GM19438 (cell line): ENCODE data around the gene CTSW.

ENCODE experiments used
- ATAC-seq: cut with Tn5 transposase; IDR thresholded peaks from one replicate; pipeline ENCODE4 v1.9.1; 2021; ENCODE audit warnings: low read depth; ENCODE audit not compliant: unreplicated experiment

Gene CTSW

DNA sequence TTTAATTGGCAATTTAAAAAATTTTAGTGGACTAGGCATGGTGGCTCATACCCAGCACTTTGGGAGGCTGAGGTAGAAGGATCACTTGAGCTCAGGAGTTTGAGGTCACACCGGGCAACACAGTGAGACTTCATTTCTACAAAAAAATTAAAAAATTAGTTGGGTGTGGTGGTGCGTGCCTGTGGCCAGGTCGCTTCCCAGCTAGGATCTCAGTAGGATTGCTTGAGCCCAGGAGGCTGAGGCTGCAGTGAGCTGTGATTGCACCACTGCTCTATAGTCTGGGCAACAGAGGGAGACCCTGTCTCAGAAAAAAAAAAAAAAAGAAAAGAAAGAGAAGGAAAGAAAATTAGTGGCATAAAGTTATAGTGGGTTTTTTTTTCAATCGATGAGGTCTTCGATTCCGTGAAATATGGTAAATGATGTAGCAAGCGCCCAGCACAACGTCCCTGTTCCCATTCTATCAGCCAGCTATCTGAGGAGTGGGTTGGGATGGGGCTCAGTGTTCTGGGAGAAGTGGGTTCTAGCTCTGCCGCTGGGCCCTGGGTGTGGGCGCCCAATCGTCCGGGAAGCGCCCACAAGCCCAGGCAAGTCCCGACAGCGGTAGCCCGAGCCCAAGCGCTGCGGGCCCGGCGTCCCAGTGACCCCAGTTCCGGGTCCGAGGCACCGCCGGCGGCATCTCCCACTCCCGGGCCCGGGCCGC, 19.2 kb downstream of the CTSW start:
- no peak for ATAC-seq

DNA sequence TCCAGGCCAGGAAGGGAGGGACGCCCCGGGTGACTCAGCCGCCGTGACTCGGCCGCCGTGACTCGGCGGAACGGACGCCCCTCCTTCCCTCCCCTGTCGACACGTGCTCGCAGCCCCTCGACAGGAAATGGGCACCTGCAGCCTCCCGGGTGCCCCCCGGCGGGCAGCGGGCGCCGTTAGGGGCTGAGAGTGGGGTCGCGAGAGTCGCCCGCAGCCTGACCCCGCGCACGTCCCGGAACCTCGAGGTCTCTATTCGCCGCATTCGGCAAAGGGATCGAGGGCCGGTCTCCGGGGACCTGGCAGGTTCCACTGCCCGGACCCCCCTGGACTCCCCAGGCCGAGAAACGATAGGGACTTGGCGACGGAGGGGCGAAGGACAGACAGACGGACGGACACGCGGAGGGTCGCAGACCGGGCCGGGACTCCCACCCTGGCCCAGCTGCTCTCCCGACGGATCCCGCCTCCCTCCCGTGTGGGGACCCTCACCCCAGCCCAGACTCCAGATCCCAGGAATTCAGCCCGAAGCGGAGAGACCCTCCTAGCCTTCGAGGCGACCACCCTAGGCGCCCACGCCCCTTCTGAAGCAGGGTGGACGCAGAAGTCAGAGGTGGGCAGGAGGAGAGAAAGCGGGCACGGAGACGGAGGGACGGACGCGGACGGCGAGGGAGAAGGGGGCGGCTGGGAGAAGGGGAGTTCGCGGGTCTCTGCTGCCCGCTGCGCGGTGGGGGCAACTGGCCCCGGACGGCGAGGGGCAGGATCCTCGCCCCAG, 19.9 kb downstream of the CTSW start:
- no peak for ATAC-seq

DNA sequence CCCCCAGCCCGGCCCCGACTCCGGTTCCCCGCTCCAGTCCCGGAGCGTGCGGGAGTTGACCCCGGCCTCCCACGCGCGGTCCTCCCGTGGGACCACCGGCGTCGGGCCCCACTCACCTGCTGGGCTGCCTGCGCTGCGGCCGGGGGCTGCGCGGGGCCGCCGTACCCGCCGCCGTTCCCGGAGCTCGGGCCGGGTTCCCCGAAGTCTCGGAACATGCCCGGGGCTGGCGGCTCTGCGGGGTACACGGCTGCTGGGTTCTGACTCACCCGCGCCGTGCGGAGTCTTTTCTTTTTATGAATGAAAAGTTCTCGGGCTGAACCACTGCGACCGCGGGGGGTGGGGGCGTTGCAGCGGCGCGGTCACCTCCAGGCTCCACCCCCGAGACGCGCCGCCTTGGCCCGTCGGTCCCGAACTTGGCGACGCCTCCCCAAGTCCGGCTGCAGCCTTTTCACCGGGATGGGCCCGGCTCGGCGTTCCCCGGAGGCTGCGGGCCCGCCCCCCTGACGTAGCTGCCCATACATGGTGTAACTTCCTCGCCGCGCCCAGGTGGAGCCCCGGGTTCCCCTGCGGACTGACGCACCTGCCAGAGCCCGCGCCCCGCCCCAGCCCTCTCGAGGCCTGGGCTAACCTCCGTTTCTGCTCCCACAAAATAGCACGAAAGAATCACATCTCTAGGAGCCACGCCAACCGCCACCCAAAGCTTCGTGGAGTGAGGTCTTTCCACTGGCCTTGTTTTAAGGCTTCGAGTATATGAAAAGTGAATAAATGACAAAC, 20.7 kb downstream of the CTSW start, which contains the start of gene FOSL1:
FOSL1 (minus strand) TSS at position 264 of the 774 bp plus-strand sequence; CDS start at position 215, 49 bp downstream.
- ATAC-seq = peak; percentile 75

DNA sequence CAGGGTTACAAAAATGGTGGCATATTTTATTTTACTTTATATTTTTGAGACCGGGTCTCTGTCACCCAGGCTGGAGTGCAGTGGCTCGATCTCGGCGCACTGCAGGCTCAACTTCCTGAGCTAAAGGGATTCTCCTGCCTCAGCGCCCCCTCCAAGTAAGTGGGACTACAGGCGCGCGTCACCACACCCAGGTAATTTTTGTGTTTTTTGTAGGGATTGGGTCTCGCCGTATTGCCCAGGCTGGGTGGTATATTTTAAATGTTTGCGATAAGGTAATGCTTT, 21.2 kb downstream of the CTSW start:
- no peak for ATAC-seq

DNA sequence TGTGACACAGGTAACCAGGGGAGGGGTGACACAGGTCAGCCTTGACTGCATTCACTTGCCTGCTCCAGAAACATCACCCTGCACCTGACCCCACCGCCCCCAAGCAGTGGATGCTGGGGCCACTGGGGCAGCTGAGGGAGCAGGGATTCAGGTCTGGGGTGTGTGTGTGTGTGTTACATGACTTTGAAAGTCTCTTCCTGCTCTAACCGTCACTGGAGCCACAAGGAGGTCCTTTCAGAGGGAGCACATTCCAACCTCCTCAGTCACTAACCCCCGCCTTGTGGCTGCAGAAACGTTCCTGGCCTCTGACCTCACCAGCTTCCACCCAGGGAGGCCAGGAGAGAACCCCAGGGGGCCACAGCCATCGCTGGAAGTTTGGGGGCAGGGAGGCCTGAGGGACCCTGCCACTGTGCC, 23.4 kb downstream of the CTSW start:
- no peak for ATAC-seq

DNA sequence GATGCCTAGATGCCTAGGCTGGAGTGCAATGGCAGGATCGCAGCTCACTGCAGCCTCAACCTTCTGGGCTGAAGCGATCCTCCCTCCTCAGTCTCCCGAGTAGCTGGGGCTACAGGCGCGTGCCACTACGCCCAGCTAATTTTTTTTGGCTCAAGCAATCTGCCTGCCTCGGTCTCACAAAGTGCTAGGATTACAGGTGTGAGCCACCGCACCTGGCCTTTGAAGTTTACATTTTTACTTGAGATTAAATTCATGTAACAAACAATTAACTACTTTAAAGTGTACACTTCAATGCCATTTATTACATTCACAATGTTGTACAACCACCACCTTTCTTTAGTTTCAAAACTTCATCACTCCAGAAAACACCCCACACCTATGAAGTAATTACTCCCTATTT, 24.1 kb downstream of the CTSW start:
- ATAC-seq = no peak

DNA sequence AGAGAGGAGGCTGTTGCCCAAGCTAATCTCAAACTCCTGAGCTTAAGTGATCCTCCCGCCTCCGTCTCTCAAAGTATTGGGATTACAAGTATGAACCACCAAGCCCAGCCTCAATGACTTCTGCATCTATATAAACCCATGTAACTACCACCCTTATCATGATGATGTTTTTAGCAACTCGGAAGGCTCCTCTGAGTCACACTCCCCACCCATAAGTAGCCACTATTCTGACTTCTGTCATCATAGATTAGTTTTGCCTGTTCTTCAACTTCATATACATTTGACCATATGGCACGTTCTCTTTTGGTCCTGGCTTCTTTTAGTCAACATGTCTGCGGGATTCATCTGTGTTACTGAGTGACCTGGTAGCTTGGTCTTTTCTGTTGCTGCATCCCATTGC, 27.0 kb downstream of the CTSW start:
- ATAC-seq = no peak

DNA sequence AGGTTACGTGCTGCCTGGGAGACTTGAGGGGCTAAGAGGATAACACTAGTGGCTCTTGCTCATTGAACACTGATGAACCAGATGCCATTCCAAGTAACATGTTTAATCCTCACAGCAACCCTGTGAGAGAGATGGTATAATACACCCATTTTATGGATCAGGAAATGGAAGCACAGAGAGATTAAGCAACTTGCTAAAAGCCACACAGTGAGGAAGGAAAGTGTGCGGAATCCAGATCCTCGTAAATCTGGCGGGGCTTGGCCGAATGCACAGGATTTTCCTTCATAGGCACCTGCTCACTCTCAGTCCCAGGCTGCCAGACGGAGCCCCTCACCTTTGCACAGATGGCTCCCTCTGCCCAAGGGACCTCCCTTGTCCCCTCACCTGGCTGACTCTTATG, 28.2 kb downstream of the CTSW start:
- ATAC-seq = no peak

DNA sequence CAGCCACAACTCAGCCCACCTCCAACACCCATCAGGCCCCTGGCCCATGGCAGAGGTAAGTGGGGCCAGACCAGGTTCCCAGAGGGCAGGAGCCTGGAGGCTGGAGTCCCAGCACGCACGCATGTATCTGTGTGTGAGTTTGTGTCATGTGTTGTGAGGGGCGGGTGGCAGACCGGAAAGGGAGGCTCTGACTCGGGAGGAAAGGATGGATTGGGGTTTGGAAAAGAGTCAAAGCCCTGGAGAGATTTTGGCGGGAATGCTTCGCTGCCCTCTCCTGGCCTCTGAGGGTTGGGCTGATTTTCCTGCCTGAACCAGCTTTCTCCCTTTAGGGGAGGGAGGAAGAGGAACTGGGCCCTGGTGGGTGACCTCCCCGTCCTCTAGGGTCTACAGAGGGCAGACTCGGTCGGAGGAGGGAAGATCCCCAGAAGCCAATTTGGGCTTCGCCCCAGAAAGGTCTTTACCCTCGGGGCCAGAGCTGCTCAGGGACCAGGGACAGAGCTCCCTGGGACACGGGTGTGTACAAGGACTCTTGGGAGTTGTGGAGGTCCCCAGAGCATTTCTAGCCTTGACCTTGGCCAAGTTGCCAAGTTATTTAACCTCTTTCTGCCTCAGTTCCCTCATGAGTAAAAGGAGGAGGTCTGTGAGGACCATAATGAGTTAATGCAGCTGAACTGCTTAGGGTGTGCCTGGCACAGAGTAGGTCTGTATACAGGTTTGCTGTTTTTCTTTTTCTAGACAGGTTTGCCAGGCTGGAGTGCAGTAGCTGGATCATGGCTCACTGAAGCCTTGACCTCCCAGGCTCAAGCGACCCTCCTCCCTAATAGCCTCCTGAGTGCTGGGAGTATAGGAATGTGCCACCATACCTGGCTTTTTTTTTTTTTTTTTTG, 32.3 kb downstream of the CTSW start:
- no peak for ATAC-seq

DNA sequence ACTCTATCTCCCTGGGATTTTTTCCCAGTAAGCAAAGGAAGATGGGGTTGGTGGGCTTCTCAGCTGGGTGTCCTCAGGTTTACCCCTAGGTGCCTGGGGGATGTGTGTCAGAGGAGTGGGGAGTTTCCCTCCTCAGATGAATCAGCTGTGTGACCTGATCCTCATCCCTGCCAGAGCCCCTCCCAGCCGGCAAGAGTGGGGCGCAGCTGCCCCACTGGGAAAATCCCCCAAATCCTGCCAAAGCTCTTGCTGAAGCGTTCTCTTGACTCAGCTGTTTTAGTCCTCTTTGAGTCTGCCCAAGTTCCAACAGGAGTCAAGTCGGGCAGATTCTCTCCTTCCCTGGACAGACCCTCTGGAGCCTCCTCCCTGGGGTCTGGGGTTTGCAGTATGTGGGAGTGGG, 33.2 kb downstream of the CTSW start:
- no peak for ATAC-seq

DNA sequence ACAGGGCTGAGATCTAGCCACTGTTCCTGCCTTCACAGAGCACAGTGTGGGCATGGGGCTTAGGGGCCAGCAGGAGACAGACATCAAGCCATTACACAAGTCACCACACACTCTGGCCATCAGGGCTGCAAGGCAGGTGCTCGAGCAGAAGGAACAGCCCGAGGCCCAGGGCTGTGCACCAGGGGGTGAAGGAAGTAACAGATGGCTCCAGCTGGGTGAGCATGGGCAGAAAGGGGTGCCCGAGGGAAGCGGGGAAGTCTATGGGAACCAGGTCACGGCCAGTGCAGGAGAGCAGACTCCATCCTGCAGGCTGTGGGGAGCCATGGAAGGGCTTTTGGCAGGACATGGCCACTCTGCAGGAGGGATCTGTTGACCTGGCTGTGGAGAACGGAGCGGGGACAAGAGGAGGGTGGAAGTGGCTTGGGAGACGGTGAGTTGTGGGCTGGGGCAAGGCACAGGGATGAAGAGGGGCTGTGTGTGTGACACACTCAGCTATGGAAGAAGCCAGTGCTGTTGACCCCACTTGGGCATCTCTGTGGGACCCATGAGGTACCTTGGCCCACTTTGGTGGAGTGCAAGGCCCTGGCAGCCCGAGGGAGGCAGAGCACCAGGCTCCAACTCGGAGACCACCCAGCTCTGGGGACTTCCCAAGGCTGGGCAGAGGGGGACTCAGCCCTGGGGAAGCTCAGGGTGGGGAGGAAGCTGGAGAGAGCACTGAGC, 35.6 kb downstream of the CTSW start:
- no peak for ATAC-seq

DNA sequence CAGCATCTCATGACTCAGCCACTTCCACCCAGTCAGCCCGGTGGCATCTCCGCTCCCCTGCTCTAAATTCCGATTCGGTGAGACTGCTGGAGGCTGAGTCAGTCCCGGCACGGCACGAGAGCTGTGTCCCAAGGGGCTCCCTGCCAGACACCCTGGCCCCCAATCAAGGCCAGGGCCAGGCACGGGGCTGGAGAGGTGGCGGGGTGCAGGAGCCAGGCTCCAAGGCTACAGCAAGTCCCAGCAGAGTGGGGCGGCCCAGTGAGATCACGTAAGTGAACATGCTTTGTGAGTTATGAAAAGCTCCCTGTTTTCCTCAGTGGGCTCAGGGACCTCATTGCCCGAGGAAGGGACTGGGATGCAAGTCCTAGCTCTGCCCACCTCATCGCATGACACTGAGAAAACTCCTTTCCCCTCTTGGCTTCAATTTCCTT, 36.2 kb downstream of the CTSW start:
- no peak for ATAC-seq

DNA sequence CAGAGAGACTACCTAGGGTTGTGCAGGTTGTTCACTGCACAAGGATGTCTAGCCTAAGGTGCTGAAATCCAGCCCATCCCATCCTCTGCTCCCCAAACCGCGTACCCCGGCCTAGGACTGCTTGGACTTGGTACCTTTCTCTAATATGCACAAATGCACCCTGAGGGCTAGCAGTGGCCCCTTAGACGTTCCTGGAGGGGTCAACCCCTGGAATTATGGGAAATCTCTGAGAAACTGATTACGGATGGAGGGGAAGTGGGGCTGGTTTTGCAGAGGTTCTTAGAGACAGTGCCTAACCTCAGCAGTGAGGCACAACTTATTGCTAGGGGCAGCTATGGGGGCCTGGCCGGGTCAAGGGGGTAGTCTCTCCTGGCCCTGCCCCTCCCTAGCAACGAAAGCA, 36.8 kb downstream of the CTSW start:
- no peak for ATAC-seq

DNA sequence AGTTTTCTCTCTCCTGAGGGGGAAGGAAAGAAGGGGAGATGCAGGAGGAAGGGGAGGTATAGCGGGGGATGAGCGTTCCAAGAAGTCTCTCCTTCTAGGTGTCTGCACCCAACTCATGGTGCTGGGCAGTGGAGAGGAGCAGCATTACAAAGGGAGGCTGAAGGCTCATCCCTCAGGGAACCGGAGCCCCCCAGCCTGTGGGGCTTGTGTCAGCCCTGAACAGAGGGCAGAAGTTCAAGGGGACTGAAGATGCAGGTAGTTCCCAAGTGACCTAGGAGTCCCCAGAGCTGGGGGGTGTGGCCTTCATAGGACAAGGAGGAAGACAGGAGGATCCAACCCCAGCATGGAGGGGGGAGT, 37.4 kb downstream of the CTSW start:
- no peak for ATAC-seq

DNA sequence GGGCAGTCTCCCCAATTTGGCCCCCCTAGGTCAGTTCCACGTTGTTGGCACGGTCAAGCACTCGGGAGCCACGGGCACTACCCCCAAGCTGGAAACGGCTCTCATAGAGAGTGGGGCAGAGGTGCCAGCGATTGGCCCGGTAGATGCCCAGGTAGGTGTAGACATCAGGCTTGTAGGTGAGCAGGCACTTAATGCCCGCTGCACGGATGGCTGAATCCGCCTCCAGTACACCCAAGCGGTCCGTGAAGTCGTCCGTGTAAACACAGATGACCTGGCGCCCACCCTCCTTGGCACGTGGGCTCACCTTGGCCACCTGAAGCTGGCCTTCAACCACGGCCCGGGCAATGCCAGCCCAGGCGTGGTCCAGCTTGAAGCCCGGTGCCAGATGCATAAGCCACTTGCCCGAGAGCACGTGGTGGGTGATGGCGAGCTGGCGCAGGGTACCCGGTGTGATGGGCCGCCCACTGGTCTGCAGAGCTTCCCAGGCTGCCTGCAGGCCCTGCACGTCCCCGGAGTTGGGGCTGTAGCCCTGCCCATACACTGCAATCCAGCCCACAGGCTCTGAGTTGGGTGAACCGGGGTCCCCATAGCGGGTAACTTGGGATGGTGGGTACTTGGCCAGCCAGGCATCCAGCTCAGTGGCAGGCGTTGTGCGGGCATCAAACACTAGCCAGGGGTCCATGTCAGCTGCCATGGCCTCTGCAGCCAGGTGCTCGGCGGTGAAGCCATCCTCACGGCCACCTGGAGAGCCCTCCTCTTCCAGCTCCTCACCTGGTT, 38.0 kb downstream of the CTSW start:
- ATAC-seq = no peak

DNA sequence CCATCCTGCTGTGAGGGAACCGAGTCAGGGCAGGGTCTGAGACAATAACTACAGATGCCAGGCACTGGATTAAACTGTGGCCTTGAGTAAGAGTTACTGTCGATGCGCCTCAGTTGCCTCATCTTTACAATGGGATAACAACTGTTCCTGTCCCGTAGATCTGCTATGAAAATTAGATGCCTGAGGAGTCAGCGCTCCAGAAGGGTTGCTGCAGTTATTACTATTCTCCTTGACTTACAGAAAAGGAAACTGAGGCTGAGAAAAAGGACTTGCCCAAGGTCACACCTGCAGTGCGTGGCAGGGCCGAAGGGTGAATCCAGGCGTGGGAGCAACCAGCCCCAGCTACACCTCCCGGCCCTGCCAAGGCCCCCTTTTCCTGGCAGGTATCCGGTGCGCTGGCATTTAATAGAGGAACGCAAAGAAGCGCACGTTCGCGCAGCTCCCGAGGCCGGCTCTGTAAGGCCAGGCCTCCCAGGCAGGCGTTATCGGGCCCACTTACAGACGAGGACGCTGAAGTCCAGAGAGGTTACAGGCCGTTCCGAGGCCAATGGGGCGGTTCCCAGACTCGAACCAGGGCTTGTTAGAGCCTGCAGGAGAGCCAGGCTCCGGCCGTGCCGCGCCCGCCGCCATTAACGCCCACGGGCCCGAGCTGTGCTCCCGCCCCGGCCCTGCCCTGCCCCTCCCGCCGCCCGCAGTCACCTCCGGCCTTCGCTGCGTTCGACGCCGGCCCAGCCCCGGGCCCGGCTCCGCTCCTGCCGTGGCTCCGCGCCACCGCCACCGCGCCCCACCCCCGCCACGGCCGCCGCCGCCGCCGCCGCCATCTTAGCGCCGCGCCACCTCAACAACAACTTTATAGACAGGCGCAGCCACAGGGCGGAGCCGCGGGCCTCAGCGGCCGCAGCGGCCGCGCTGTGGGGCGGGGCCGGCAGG, 38.8 kb downstream of the CTSW start, which contains the start of gene C11orf68:
C11orf68 (minus strand) TSS at position 852 of the 930 bp plus-strand sequence; CDS start at position 821, 31 bp downstream.
- peak; percentile 52 for ATAC-seq

DNA sequence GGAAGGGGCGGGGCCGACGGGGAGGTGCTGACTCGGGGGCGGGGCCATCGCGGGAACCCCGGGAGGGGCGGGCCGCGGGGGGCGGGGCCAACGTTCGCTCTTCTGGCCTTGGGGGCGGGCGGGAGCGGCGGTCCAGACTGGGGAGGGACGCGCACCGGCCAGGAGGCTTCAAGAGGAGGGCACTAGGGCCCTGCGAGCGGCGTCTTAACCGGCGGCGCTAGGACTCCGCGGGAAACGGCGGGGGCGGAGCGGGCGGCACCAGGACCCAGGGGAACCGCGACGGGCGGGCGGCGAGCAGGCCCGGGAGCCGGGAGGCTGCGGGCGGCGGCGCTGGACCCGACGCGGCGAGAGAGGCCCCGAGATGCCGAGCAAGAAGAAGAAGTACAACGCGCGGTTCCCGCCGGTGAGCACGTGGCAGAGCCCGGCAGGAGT, 39.5 kb downstream of the CTSW start, which contains the start of gene DRAP1:
DRAP1 (plus strand) TSS at position 286 of the 432 bp plus-strand sequence; CDS start at position 362, 76 bp downstream.
- ATAC-seq = peak; percentile 77
